ENCODE measurements around the gene PGP. TPM values are rescaled to one million over a fixed set of nuclear protein-coding genes. Genes with fewer than 3 reads are reported as not detected.

The PGP gene
- total RNA-seq: 2.2 and 5.4 TPM in 2 replicates

GRCh38 chr16:2214719-2214968 is at the start of gene PGP:
TSS of gene PGP (minus strand) at chr16:2214840. CDS start at chr16:2214777, 63 bp downstream.

DNA sequence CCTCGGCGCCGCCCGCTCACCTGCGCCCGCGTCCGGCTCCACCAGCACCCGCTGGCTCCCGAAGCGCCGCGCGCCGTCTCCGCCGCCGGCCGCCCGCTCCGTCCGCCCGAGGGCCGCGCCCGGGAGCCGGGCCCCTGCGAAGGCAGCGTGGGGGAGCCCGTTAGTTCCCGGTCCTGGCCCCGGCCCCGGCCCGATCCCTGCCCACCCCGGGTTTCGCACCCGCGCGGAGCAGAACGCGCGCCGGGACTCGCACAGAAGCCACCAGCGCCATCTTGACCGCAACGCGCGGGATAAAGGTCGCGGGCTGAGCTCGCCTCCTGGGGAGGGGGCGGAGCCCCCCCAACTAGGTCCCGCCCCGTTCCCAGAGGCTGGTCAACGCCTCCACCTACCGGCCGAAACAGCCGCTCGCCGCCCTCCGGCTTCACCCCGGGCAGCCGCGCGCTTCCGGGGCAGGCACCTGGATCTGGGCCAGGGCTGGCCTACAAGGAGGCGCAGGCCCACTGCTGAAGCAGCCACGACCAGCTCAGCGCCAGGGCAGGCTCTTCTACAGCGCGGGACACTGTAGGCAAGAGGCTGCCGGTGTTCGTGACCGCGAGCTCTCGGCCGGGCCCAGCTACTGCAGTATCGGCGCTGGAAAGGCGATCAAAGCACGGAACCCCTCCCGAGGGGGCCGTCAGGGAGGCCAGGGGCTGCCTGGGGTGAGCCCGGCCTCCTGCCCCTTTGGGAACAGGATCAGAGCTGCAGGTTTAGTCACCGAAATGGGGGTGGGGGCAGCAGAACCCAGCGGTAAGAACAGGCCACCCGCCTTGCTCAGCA is 36.9 kb upstream of the PGP start, which contains the start of gene ECI1:
Gene ECI1 (minus strand): TSS at position 292 of the 816 bp plus-strand sequence. CDS start 21 bp downstream, at position 271.

DNA sequence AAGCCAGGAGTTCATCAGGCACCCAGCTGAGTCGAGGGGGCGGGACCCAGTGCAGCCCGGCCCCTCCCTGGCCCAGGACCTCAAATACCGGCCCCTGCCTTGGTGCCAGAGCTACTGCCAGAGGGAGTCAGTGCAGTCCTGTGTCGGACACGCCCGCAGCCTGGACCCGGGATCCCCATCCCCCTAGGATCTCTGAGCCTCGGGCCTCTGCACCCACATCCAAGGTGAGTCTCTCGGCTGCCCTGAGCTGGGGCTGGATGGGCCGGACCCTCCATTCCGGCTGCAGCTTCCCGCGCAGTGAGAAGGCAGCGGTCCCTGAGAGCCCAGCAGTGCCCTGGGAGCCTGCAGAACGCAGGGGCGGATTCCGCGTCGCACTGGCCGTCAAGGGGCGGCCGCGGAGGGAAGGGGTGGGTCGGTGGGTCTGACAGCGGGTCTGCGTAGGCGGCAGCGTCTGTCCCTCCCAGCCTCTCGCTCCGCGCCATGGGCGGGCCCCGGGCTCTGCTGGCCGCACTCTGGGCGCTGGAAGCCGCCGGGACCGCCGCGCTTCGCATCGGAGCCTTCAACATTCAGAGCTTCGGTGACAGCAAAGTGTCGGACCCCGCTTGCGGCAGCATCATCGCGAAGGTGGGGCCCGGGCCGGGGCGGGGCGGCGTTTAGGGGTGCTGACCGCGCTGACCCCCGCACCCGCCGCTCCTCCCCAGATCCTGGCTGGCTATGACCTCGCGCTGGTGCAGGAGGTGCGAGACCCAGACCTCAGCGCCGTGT is 21.9 kb upstream of the PGP start, which contains the start of gene DNASE1L2:
Gene DNASE1L2 (plus strand): TSS at position 108 of the 765 bp plus-strand sequence. CDS start 373 bp downstream, at position 481.

GRCh38 chr16:2223221-2223941 is 8.7 kb upstream of the PGP start, which contains the start of gene E4F1:
TSS of gene E4F1 (plus strand) at chr16:2223591. CDS start at chr16:2223614, 23 bp downstream.

GRCh38 chr16:2210386-2211365 is 4.0 kb downstream of the PGP start, which contains the start of gene BRICD5:
TSS of gene BRICD5 (minus strand) at chr16:2210863. CDS start at chr16:2210833, 30 bp downstream.

GRCh38 chr16:2205104-2205966 is 9.3 kb downstream of the PGP start, which contains the start of gene MLST8:
TSS of gene MLST8 (plus strand) at chr16:2205454. CDS start at chr16:2206086, 632 bp downstream.

DNA sequence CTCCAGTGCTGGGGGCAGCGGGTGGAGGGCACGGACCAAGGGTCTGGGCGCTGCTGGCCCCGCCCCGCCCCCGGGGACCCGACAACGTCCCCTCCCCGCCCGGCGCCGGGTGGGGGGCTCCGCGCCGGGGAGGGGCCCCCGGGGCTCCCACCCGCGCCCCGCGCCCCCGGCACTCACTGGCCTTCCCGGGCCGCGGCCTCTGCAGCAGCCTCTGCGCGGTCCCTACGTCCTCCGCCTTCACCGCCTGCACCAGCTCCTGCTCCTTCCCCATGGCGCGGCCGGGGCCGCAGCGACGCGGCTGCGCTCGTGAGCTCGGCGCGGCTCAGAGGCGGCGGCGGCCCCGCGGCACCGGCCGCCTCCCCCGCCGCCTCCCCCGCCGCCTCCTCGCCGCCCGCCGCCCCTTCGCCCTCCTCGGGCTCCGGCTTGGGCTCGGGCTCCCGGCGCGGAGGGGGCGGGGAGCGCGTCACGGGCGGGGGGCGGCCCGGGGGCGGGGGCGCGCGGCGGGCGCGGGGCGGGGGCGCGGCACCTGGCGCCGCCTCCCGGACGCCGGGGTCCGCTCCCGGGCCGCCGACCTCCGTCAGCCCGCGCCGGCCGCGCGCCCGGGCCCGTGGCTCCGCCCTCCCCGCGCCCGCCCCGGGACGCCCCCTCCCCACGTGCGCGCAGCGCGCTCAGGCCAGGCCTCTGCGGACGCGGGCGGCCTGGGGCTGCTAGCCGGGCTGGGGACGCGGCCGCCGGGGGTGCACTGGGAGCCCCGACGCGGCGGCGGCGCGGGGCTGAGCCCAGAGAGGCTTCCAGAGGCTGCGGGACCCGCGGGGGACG is 18.3 kb downstream of the PGP start, which contains the start of gene CASKIN1:
Gene CASKIN1 (minus strand): TSS at position 444 of the 819 bp plus-strand sequence. CDS start 173 bp downstream, at position 271.

Other genes starting within 250 kb of the PGP start
- not detected in 2 replicates for gene RNF151, start 248.0 kb downstream of the PGP start, total RNA-seq
- 26.5 and 30.1 TPM in 2 replicates for gene TBL3, start 242.8 kb downstream of the PGP start, total RNA-seq
- 0.16 TPM in 1 of 2 replicates, not detected in the other for gene NOXO1, start 233.4 kb downstream of the PGP start, total RNA-seq
- 8.4 and 10.6 TPM in 2 replicates for gene GFER, start 230.6 kb downstream of the PGP start, total RNA-seq
- gene SYNGR3, start 224.9 kb downstream of the PGP start, total RNA-seq: 2.7 and 2.9 TPM in 2 replicates
- 12.0 and 15.1 TPM in 2 replicates for gene ZNF598, start 205.0 kb downstream of the PGP start, total RNA-seq
- 0.47 and 0.60 TPM in 2 replicates for gene NPW, start 195.1 kb downstream of the PGP start, total RNA-seq
- 34.4 and 41.2 TPM in 2 replicates for gene NHERF2, start 187.9 kb downstream of the PGP start, total RNA-seq
- 43.2 and 62.1 TPM in 2 replicates for gene NTHL1, start 167.0 kb downstream of the PGP start, total RNA-seq
- gene TSC2, start 166.9 kb downstream of the PGP start, total RNA-seq: 46.2 and 78.6 TPM in 2 replicates
- gene PKD1, start 78.9 kb downstream of the PGP start, total RNA-seq: 63.0 and 123 TPM in 2 replicates
- 3.2 and 5.5 TPM in 2 replicates for gene RAB26, start 66.2 kb downstream of the PGP start, total RNA-seq
- gene TRAF7, start 59.1 kb downstream of the PGP start, total RNA-seq: 44.8 and 53.2 TPM in 2 replicates
- 0.09 and 0.16 TPM in 2 replicates for gene CASKIN1, start 18.2 kb downstream of the PGP start, total RNA-seq
- 14.2 and 18.7 TPM in 2 replicates for gene MLST8, start 9.4 kb downstream of the PGP start, total RNA-seq
- 0.60 and 1.1 TPM in 2 replicates for gene BRICD5, start 4.0 kb downstream of the PGP start, total RNA-seq
- 23.5 and 31.9 TPM in 2 replicates for gene E4F1, start 8.8 kb upstream of the PGP start, total RNA-seq
- gene DNASE1L2, start 21.6 kb upstream of the PGP start, total RNA-seq: 0.95 and 1.1 TPM in 2 replicates
- gene ECI1, start 36.7 kb upstream of the PGP start, total RNA-seq: 21.2 and 28.8 TPM in 2 replicates
- gene RNPS1, start 53.3 kb upstream of the PGP start, total RNA-seq: 23.2 and 41.8 TPM in 2 replicates
- 0.26 and 0.47 TPM in 2 replicates for gene ABCA3, start 125.9 kb upstream of the PGP start, total RNA-seq
- gene CCNF, start 214.6 kb upstream of the PGP start, total RNA-seq: 3.3 and 4.7 TPM in 2 replicates
- gene TEDC2, start 245.3 kb upstream of the PGP start, total RNA-seq: 0.34 and 1.1 TPM in 2 replicates